ENCODE results near the gene ARL4D.

ARL4D gene

DNA sequence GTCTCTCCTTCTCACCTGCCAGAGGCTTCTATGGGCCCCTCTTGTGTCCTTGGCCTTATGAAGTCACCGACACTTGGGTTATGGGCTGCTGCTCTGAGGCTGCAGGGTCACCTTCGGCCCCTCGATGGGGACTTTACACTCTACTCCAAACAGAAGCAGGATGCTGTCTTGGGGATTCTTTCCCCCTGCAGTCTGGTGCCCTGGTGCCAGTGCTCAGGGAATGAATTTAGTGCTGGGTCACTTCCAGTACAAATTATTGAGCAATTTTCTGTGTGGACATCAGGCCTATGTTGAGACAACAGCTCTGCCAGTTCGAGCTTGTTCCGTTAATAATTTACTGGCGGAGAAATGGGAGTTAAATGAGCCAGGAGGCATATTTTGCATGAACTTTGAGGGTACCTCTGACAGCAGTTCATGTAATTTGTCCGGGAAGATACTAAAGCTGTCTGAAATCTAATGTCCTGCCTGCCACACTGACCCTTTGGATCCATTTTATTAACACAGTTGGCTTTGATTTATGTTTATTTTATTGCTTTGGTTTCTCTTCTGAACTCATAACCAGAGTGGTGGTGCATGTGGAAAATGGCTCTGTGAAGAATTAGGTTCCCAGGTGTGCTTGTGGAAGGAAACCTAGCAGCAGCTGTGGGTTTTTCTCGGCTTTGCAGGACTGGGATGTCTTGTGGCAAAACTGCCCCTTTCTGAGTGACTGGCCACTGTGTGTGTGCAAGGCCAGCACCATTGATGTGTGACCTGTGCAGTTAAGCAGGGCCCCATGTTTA is 50.9 kb downstream of the ARL4D start:
- H3K4me3 ChIP-seq, result no peak overlapping the region
- DNase-seq (ENCODE audit: low spot score), result no peak
- TF ChIP-seq, protein P1, sequence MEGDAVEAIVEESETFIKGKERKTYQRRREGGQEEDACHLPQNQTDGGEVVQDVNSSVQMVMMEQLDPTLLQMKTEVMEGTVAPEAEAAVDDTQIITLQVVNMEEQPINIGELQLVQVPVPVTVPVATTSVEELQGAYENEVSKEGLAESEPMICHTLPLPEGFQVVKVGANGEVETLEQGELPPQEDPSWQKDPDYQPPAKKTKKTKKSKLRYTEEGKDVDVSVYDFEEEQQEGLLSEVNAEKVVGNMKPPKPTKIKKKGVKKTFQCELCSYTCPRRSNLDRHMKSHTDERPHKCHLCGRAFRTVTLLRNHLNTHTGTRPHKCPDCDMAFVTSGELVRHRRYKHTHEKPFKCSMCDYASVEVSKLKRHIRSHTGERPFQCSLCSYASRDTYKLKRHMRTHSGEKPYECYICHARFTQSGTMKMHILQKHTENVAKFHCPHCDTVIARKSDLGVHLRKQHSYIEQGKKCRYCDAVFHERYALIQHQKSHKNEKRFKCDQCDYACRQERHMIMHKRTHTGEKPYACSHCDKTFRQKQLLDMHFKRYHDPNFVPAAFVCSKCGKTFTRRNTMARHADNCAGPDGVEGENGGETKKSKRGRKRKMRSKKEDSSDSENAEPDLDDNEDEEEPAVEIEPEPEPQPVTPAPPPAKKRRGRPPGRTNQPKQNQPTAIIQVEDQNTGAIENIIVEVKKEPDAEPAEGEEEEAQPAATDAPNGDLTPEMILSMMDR (IDR thresholded peaks at IDR 0.05), result no peak
- H3K27ac ChIP-seq, result peak overlapping the region in 1 of 2 donors; percentile 60
